HCT116 (cell line): ENCODE measurements around the gene CDH13.

Experiments used
- EZH2 ChIP-seq: fragments of 200-600 bp; sonication (generic); IDR thresholded peaks from 2 replicates; pipeline ENCODE4 v1.6.1; 2017; ENCODE audit warnings: antibody characterized with exemption, mixed run types
- REST ChIP-seq: IDR thresholded peaks from 2 replicates; pipeline ENCODE4 v1.6.1; 2012; ENCODE audit warnings: low read depth
- TF ChIP-seq, protein P1 (sequence below), 3 experiments: fragments of 200-600 bp in 1 of 3; sonication (generic) in 1 of 3; IDR thresholded peaks in 2 of 3; conservative IDR thresholded peaks in 1 of 3; 2 replicates each; pipeline ENCODE4 v1.5.1; 2012 to 2017; ENCODE audit warnings: low read depth in 2 of 3, low read length in 2 of 3, antibody characterized with exemption in 1 of 3, borderline replicate concordance in 1 of 3, control low read depth in 1 of 3, mild to moderate bottlenecking in 1 of 3, mixed read lengths in 1 of 3, mixed run types in 1 of 3, moderate library complexity in 1 of 3; ENCODE audit not compliant: insufficient read depth in 1 of 3

- TF ChIP-seq, protein P1, sequence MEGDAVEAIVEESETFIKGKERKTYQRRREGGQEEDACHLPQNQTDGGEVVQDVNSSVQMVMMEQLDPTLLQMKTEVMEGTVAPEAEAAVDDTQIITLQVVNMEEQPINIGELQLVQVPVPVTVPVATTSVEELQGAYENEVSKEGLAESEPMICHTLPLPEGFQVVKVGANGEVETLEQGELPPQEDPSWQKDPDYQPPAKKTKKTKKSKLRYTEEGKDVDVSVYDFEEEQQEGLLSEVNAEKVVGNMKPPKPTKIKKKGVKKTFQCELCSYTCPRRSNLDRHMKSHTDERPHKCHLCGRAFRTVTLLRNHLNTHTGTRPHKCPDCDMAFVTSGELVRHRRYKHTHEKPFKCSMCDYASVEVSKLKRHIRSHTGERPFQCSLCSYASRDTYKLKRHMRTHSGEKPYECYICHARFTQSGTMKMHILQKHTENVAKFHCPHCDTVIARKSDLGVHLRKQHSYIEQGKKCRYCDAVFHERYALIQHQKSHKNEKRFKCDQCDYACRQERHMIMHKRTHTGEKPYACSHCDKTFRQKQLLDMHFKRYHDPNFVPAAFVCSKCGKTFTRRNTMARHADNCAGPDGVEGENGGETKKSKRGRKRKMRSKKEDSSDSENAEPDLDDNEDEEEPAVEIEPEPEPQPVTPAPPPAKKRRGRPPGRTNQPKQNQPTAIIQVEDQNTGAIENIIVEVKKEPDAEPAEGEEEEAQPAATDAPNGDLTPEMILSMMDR (IDR thresholded peaks at IDR 0.05 in 2 of 3, conservative IDR thresholded peaks at IDR 0.05 in 1 of 3; ENCODE audit: borderline replicate concordance in 1 of 3, insufficient read depth in 1 of 3, low read depth in 2 of 3, low read length in 2 of 3): no peak
- TF ChIP-seq REST: no peak
- TF ChIP-seq EZH2: no peak
Observed at GRCh38 chr16:83045790-83046189, 419.0 kb downstream of the CDH13 start.
